Measurements from ENCODE around the gene PRR30. TPM values are rescaled to one million over a fixed set of nuclear protein-coding genes. Genes with fewer than 3 reads are reported as not detected.

Gene PRR30
- polyA plus RNA-seq, 2 of the 4 experiments (the other 2 are of a cell fraction): not detected

DNA sequence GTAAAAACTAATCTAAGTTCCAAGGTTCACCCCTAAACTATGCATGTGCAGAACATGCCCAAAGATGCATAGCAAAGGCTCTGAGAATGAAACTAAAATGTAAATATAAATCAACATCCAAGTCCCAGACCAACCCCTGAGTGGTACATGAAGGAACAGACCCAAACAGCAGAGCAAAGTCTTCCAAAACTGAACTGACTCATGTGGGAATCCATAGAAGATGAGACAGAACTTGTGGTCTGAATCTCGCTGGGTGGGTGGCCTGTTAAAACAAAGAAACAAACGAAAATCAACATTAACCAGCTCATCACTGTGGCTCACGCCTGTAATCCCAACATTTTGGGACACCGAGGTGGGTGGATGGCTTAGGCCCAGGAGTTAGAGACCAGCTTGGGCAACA, 43.1 kb upstream of the PRR30 start (continued):
- TF ChIP-seq RNF2 (IDR thresholded peaks at IDR 0.05; ENCODE audit: borderline replicate concordance, low read depth) (no peak), JUN (IDR thresholded peaks at IDR 0.05) (no peak), HDAC2 (IDR thresholded peaks at IDR 0.05) (no peak), NR3C1 (IDR thresholded peaks at IDR 0.05) (no peak)
- TF ChIP-seq, protein P1, sequence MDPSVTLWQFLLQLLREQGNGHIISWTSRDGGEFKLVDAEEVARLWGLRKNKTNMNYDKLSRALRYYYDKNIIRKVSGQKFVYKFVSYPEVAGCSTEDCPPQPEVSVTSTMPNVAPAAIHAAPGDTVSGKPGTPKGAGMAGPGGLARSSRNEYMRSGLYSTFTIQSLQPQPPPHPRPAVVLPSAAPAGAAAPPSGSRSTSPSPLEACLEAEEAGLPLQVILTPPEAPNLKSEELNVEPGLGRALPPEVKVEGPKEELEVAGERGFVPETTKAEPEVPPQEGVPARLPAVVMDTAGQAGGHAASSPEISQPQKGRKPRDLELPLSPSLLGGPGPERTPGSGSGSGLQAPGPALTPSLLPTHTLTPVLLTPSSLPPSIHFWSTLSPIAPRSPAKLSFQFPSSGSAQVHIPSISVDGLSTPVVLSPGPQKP (IDR thresholded peaks at IDR 0.05; ENCODE audit: low read depth, low read length): no peak

- 14% methylated on average over 3 of the region's 3 CpGs for WGBS (ENCODE audit: missing lambda C conversion rate)
- H3K4me1 ChIP-seq: no peaks in the 10 kb centered on the region
- no peak overlapping the region for H3K27ac ChIP-seq
- TF ChIP-seq SMC3 (IDR thresholded peaks at IDR 0.05) (no peak), HOXB5 (CRISPR knock-in tag; IDR thresholded peaks at IDR 0.05) (no peak), RARB (CRISPR knock-in tag; IDR thresholded peaks at IDR 0.05) (no peak), ESRRA (IDR thresholded peaks at IDR 0.05; ENCODE audit: borderline replicate concordance, low read length) (no peak), SREBF2 (IDR thresholded peaks at IDR 0.05) (no peak), CTCF (IDR thresholded peaks at IDR 0.05) (no peak), POLR2A (IDR thresholded peaks at IDR 0.05; ENCODE audit: low read length) (no peak), FOXS1 (CRISPR knock-in tag; IDR thresholded peaks at IDR 0.05) (no peak), ZC3H11A (IDR thresholded peaks at IDR 0.05) (no peak)
- TF ChIP-seq, protein P2, sequence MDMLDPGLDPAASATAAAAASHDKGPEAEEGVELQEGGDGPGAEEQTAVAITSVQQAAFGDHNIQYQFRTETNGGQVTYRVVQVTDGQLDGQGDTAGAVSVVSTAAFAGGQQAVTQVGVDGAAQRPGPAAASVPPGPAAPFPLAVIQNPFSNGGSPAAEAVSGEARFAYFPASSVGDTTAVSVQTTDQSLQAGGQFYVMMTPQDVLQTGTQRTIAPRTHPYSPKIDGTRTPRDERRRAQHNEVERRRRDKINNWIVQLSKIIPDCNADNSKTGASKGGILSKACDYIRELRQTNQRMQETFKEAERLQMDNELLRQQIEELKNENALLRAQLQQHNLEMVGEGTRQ (IDR thresholded peaks at IDR 0.05): no peak
- TF ChIP-seq, protein P3, sequence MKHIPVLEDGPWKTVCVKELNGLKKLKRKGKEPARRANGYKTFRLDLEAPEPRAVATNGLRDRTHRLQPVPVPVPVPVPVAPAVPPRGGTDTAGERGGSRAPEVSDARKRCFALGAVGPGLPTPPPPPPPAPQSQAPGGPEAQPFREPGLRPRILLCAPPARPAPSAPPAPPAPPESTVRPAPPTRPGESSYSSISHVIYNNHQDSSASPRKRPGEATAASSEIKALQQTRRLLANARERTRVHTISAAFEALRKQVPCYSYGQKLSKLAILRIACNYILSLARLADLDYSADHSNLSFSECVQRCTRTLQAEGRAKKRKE (CRISPR knock-in tag; IDR thresholded peaks at IDR 0.05; ENCODE audit: low read depth): no peak
- no peak overlapping the region for H3K4me2 ChIP-seq
- H3K9me3 ChIP-seq: no peaks in the 10 kb centered on the region
- DNase-seq (ENCODE audit: low read depth in 1 of 2, low spot score in 1 of 2) (no peak), ATAC-seq (no peak), FAIRE-seq (no peak)
- ChIA-PET CTCF (interaction anchor here (2.5 to 2.8 kb wide), 2 partner anchors 9 to 100 kb away, joined by 6 to 17 read pairs; no protein-coding TSS in a partner anchor), POLR2A (no interaction called here)
- H3K4me3 ChIP-seq: no peak overlapping the region
These were observed 40.3 kb upstream of the PRR30 start for GRCh38 chr2:27179344-27180000.

DNA sequence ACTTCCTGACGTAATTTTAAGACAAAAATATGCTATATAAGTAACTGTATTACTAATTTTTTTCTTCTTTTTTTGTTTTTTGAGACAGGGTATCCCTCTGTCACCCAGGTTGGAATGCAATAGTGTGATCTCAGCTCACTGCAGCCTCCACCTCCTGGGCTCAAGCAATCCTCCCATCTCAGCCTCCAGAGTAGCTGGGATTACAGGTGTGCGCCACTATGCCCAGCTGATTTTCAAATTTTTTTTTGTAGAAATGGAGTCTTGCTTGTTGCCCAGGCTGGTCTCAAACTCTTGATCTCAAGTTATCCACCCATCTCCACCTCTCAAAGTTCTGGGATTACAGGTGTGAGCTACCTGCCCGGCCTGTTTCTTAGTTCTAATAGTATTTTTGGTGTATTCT, 39.3 kb upstream of the PRR30 start:
- CTCF ChIA-PET: interaction anchor here (0.6 to 2.5 kb wide), 4 partner anchors 8 to 171 kb away, joined by 3 to 17 read pairs (median 4); no protein-coding TSS in a partner anchor
- H3K27ac ChIP-seq: no peak overlapping the region
- POLR2A ChIA-PET: no interaction called here
- no peak for ATAC-seq
- WGBS (ENCODE audit: missing lambda C conversion rate): 59% methylated on average over 3 of the region's 3 CpGs
- no peak for FAIRE-seq
- H3K9me3 ChIP-seq: no peaks in the 10 kb centered on the region
- H3K4me1 ChIP-seq: no peaks in the 10 kb centered on the region
- H3K4me3 ChIP-seq: no peak overlapping the region
- DNase-seq (ENCODE audit: low read depth in 1 of 2, low spot score in 1 of 2): no peak
- H3K4me2 ChIP-seq: no peak overlapping the region
- TF ChIP-seq FOSB (CRISPR knock-in tag; IDR thresholded peaks at IDR 0.05) (no peak), NFE2L2 (conservative IDR thresholded peaks at IDR 0.05; ENCODE audit: low read length) (no peak), GATA3 (IDR thresholded peaks at IDR 0.05; ENCODE audit: borderline replicate concordance) (no peak), RCOR1 (IDR thresholded peaks at IDR 0.05; ENCODE audit: low read depth, low read length) (no peak), RARB (CRISPR knock-in tag; IDR thresholded peaks at IDR 0.05) (no peak), ZFP36 (IDR thresholded peaks at IDR 0.05; ENCODE audit: borderline replicate concordance, partially characterized antibody) (no peak), MYC (IDR thresholded peaks at IDR 0.05; ENCODE audit: borderline replicate concordance, low read length) (no peak), HDAC2 (IDR thresholded peaks at IDR 0.05) (no peak), CTCF (IDR thresholded peaks at IDR 0.05) (no peak)
- TF ChIP-seq, protein P1 (IDR thresholded peaks at IDR 0.05; ENCODE audit: low read depth, low read length): no peak
- TF ChIP-seq, protein P2 (IDR thresholded peaks at IDR 0.05): no peak
